Mesendoderm (in vitro differentiated cells): ENCODE measurements around the gene VCAN.
A peak's percentile ranks its signal among the peaks of the same experiment; 100 is the strongest.

ENCODE experiments used
- DNase-seq: peaks from one replicate; pipeline ENCODE4 v3.0.0; 2013
- H2AK5ac ChIP-seq: 2 replicates; pipeline ENCODE4 v1.6.1; 2013; ENCODE audit warnings: low read length, inconsistent platforms
- H2BK120ac ChIP-seq: 2 replicates; pipeline ENCODE4 v1.6.1; 2013; ENCODE audit warnings: low read depth, mild to moderate bottlenecking, low read length, moderate library complexity, mixed read lengths
- H2BK15ac ChIP-seq: replicated peaks from 2 replicates; pipeline ENCODE4 v1.6.1; 2013; ENCODE audit warnings: low read depth, mild to moderate bottlenecking, moderate library complexity
- H2BK5ac ChIP-seq: 2 replicates; pipeline ENCODE4 v1.6.1; 2013; ENCODE audit warnings: low read length, inconsistent platforms
- H3K18ac ChIP-seq: 2 replicates; pipeline ENCODE4 v1.6.1; 2013; ENCODE audit warnings: mild to moderate bottlenecking, low read length, mixed read lengths
- H3K23ac ChIP-seq: one replicate; pipeline ENCODE4 v1.6.1; 2013; ENCODE audit warnings: low read length
- H3K27ac ChIP-seq: 2 replicates; pipeline ENCODE4 v1.5.1; 2013; ENCODE audit warnings: low read depth, mild to moderate bottlenecking, inconsistent platforms, low read length, moderate library complexity
- H3K27me3 ChIP-seq: 2 replicates; pipeline ENCODE4 v1.6.1; 2013; ENCODE audit warnings: low read length, control low read depth, mild to moderate bottlenecking, inconsistent platforms; ENCODE audit not compliant: insufficient read depth, poor library complexity
- H3K36me3 ChIP-seq: 2 replicates; pipeline ENCODE4 v1.6.1; 2013; ENCODE audit warnings: low read length, inconsistent platforms; ENCODE audit not compliant: control insufficient read depth, insufficient read depth
- H3K4ac ChIP-seq: one replicate; pipeline ENCODE4 v1.6.1; 2013; ENCODE audit warnings: low read depth, mild to moderate bottlenecking, low read length, moderate library complexity
- H3K4me1 ChIP-seq: 2 replicates; pipeline ENCODE4 v1.6.1; 2013; ENCODE audit warnings: low read depth, low read length, inconsistent platforms; ENCODE audit not compliant: control insufficient read depth
- H3K4me2 ChIP-seq: 2 replicates; pipeline ENCODE4 v1.6.1; 2013; ENCODE audit warnings: low read length
- H3K4me3 ChIP-seq: 2 replicates; pipeline ENCODE4 v1.5.1; 2013; ENCODE audit warnings: mild to moderate bottlenecking, low read length
- H3K56ac ChIP-seq: one replicate; pipeline ENCODE4 v1.6.1; 2013; ENCODE audit warnings: low read length
- H3K79me1 ChIP-seq: 2 replicates; pipeline ENCODE4 v1.6.1; 2013; ENCODE audit warnings: low read length, inconsistent platforms
- H3K79me2 ChIP-seq: 2 replicates; pipeline ENCODE4 v1.6.1; 2013; ENCODE audit warnings: mild to moderate bottlenecking, low read length; ENCODE audit not compliant: control insufficient read depth, insufficient read depth
- H3K9ac ChIP-seq: 2 replicates; pipeline ENCODE4 v1.6.1; 2013; ENCODE audit warnings: low read length, inconsistent platforms
- H4K5ac ChIP-seq: one replicate; pipeline ENCODE4 v1.6.1; 2013; ENCODE audit warnings: low read length
- H4K8ac ChIP-seq: one replicate; pipeline ENCODE4 v1.6.1; 2013; ENCODE audit warnings: low read depth, mild to moderate bottlenecking, control low read depth, low read length, moderate library complexity
- WGBS: extraction: QIAGEN DNeasy Blood & Tissue Kit; methylation state at CpG from one replicate; pipeline ENCODE4 v1.1.7; 2013; ENCODE audit warnings: low lambda C conversion rate, missing lambda C conversion rate; ENCODE audit not compliant: insufficient coverage; ENCODE audit errors: extremely low coverage; 5-methylcytosine and 5-hydroxymethylcytosine counted together

VCAN gene

GRCh38 chr5:83548581-83548980, 77.0 kb downstream of the VCAN start:
- Histone ChIP-seq H2BK5ac (no peak overlapping the region), H3K36me3 (peaks cover 1% of the 10 kb centered on the region), H4K5ac (no peak overlapping the region), H3K56ac (no peak overlapping the region), H2BK15ac (no peak overlapping the region), H3K4me3 (no peak overlapping the region), H3K27me3 (no peaks in the 10 kb centered on the region), H2BK120ac (no peak overlapping the region), H3K79me1 (peaks cover 2% of the 10 kb centered on the region), H2AK5ac (no peak overlapping the region), H3K18ac (no peak overlapping the region), H3K27ac (no peak overlapping the region), H4K8ac (no peak overlapping the region), H3K4me1 (peaks cover 1% of the 10 kb centered on the region), H3K23ac (no peak overlapping the region), H3K79me2 (peaks cover 2% of the 10 kb centered on the region), H3K4me2 (no peak overlapping the region), H3K9ac (no peak overlapping the region), H3K4ac (no peak overlapping the region)
- DNase-seq = no peak
- no CpG with 5 or more reads among the region's 4 CpGs for WGBS

- Histone ChIP-seq H3K4me1 (peaks cover 1% of the 10 kb centered on the region), H2BK5ac (no peak overlapping the region), H3K56ac (no peak overlapping the region), H2BK120ac (no peak overlapping the region), H3K79me1 (no peaks in the 10 kb centered on the region), H4K8ac (no peak overlapping the region), H2AK5ac (no peak overlapping the region), H4K5ac (no peak overlapping the region), H3K27ac (no peak overlapping the region), H3K4me3 (no peak overlapping the region), H2BK15ac (no peak overlapping the region), H3K4ac (no peak overlapping the region), H3K4me2 (no peak overlapping the region), H3K36me3 (peaks cover 3% of the 10 kb centered on the region), H3K18ac (no peak overlapping the region), H3K27me3 (no peaks in the 10 kb centered on the region), H3K23ac (no peak overlapping the region), H3K9ac (no peak overlapping the region), H3K79me2 (no peaks in the 10 kb centered on the region)
- no peak for DNase-seq
- WGBS = no CpG with 5 or more reads among the region's 2 CpGs
Observed at GRCh38 chr5:83549076-83549475, 77.5 kb downstream of the VCAN start.

GRCh38 chr5:83549674-83550073, 78.1 kb downstream of the VCAN start:
- no peak overlapping the region for H2AK5ac ChIP-seq
- no peak overlapping the region for H4K8ac ChIP-seq
- H2BK120ac ChIP-seq = no peak overlapping the region
- no peaks in the 10 kb centered on the region for H3K79me1 ChIP-seq
- no peak for DNase-seq
- H4K5ac ChIP-seq = no peak overlapping the region
- peaks cover 3% of the 10 kb centered on the region for H3K36me3 ChIP-seq
- no peak overlapping the region for H3K18ac ChIP-seq
- H3K4me1 ChIP-seq = peaks cover 1% of the 10 kb centered on the region
- H2BK5ac ChIP-seq = no peak overlapping the region
- H3K56ac ChIP-seq = no peak overlapping the region
- H3K9ac ChIP-seq = no peak overlapping the region
- no peak overlapping the region for H2BK15ac ChIP-seq
- no CpG with 5 or more reads among the region's 5 CpGs for WGBS
- H3K27ac ChIP-seq = no peak overlapping the region
- no peak overlapping the region for H3K4me2 ChIP-seq
- H3K27me3 ChIP-seq = no peaks in the 10 kb centered on the region
- H3K4me3 ChIP-seq = no peak overlapping the region
- no peak overlapping the region for H3K4ac ChIP-seq
- no peaks in the 10 kb centered on the region for H3K79me2 ChIP-seq
- H3K23ac ChIP-seq = no peak overlapping the region

DNA sequence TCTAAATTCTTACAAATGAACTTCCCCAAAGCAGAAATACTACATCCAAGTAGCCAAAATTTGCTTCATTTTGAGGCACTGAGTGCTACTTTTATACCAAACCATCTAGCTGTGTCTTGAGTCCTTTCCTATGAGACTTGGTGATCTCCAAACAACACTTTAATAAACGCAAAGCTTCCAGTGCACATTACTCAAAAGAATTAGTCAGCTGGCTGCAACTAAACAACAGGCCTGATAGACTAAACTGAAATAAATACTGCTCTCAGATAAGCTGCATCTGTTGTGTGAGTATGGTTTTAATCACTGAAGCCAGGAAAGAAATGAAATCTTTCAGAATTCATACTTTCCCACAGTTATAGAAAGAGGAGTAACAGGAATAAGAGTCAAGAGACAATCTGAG, 80.3 kb downstream of the VCAN start:
- H3K4me2 ChIP-seq = no peak overlapping the region
- H2BK5ac ChIP-seq = no peak overlapping the region
- no CpG with 5 or more reads among the region's 1 CpG for WGBS
- no peak overlapping the region for H3K18ac ChIP-seq
- H3K36me3 ChIP-seq = peaks cover 5% of the 10 kb centered on the region
- no peak overlapping the region for H3K9ac ChIP-seq
- peaks cover 1% of the 10 kb centered on the region for H3K4me1 ChIP-seq
- no peak overlapping the region for H4K5ac ChIP-seq
- no peak overlapping the region for H2BK120ac ChIP-seq
- no peak for DNase-seq
- no peak overlapping the region for H2AK5ac ChIP-seq
- no peak overlapping the region for H3K4me3 ChIP-seq
- H3K23ac ChIP-seq = no peak overlapping the region
- H3K79me2 ChIP-seq = no peaks in the 10 kb centered on the region
- H2BK15ac ChIP-seq = no peak overlapping the region
- H3K4ac ChIP-seq = no peak overlapping the region
- no peak overlapping the region for H3K56ac ChIP-seq
- H3K27me3 ChIP-seq = no peaks in the 10 kb centered on the region
- H3K27ac ChIP-seq = no peak overlapping the region
- H4K8ac ChIP-seq = no peak overlapping the region
- H3K79me1 ChIP-seq = no peaks in the 10 kb centered on the region

DNA sequence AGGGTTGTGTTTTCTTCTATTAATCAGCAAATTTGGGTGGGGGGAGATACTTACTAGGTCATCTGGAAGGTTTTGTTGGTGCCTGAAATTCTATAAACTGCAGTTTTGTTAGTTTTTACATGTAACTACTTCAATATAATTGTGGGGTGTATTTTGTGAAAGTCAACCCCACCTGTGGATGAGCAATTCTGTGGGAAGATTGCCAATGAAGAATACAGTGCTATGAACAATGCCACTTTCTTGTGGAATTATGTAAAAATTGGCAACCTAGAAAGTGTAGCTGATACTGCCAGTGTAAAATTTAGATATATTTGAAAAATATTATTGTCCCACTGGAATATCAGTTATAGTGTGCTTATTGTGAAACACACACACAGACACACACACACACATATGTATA, 80.7 kb downstream of the VCAN start:
- no peak overlapping the region for H2BK15ac ChIP-seq
- H3K9ac ChIP-seq = no peak overlapping the region
- H3K4me3 ChIP-seq = no peak overlapping the region
- no peaks in the 10 kb centered on the region for H3K79me1 ChIP-seq
- no peak overlapping the region for H3K23ac ChIP-seq
- H3K27me3 ChIP-seq = no peaks in the 10 kb centered on the region
- no peak overlapping the region for H2BK120ac ChIP-seq
- H2AK5ac ChIP-seq = no peak overlapping the region
- H4K5ac ChIP-seq = no peak overlapping the region
- H3K36me3 ChIP-seq = peaks cover 5% of the 10 kb centered on the region
- H3K18ac ChIP-seq = no peak overlapping the region
- H3K79me2 ChIP-seq = no peaks in the 10 kb centered on the region
- no peak overlapping the region for H2BK5ac ChIP-seq
- H3K56ac ChIP-seq = no peak overlapping the region
- peaks cover 1% of the 10 kb centered on the region for H3K4me1 ChIP-seq
- no peak overlapping the region for H4K8ac ChIP-seq
- no peak overlapping the region for H3K4me2 ChIP-seq
- H3K4ac ChIP-seq = no peak overlapping the region
- H3K27ac ChIP-seq = no peak overlapping the region
- DNase-seq = no peak

- Histone ChIP-seq H3K27me3 (no peaks in the 10 kb centered on the region), H4K8ac (no peak overlapping the region), H3K4me3 (no peak overlapping the region), H3K79me1 (no peaks in the 10 kb centered on the region), H3K18ac (no peak overlapping the region), H3K23ac (no peak overlapping the region), H3K27ac (no peak overlapping the region), H2AK5ac (no peak overlapping the region), H2BK5ac (no peak overlapping the region), H3K4me1 (peaks cover 1% of the 10 kb centered on the region), H3K4ac (no peak overlapping the region), H3K4me2 (no peak overlapping the region), H2BK120ac (no peak overlapping the region), H3K79me2 (no peaks in the 10 kb centered on the region), H4K5ac (no peak overlapping the region), H3K36me3 (peaks cover 5% of the 10 kb centered on the region), H3K9ac (no peak overlapping the region), H2BK15ac (no peak overlapping the region), H3K56ac (no peak overlapping the region)
- peak; percentile 28 for DNase-seq
- no CpG with 5 or more reads among the region's 9 CpGs for WGBS
Observed at GRCh38 chr5:83553000-83553486, 81.5 kb downstream of the VCAN start.
